HepG2 (cell line): ENCODE measurements around the gene LYST. TPM values are rescaled to one million over a fixed set of nuclear protein-coding genes. Genes with fewer than 3 reads are reported as not detected.

ENCODE experiments used
- CREM ChIP-seq, 2 experiments: sonication (generic) in 1 of 2; formaldehyde crosslinking in 1 of 2; IDR thresholded peaks; 2 replicates each; pipeline versions ENCODE4 v1.4.0 to v1.6.1; 2016 to 2020; ENCODE audit warnings: antibody characterized with exemption in 1 of 2, mild to moderate bottlenecking in 1 of 2, missing genetic modification reagents in 1 of 2
- HNF4A ChIP-seq: sonication (generic); formaldehyde crosslinking; IDR thresholded peaks from 2 replicates; pipeline ENCODE4 v1.4.0; 2020; ENCODE audit warnings: missing genetic modification reagents
- NFIC ChIP-seq: IDR thresholded peaks from 2 replicates; pipeline ENCODE4 v1.6.1; 2012; ENCODE audit warnings: mild to moderate bottlenecking, low read length, inconsistent platforms
- RFX1 ChIP-seq: fragments of 450-650 bp; IDR thresholded peaks from 2 replicates; pipeline ENCODE4 v1.6.1; 2017
- SALL1 ChIP-seq: sonication (generic); formaldehyde crosslinking; IDR thresholded peaks from 2 replicates; pipeline ENCODE4 v1.8.0; 2022; ENCODE audit warnings: mild to moderate bottlenecking, missing genetic modification reagents
- SAP130 ChIP-seq: IDR thresholded peaks from 2 replicates; pipeline ENCODE4 v1.6.1; 2016; ENCODE audit warnings: low read depth
- SOX13 ChIP-seq, 3 experiments: fragments of 450-650 bp in 1 of 3; sonication (generic) in 1 of 3; formaldehyde crosslinking in 1 of 3; IDR thresholded peaks in 2 of 3; conservative IDR thresholded peaks in 1 of 3; 2 replicates each; pipeline versions ENCODE4 v1.5.0 to v1.6.1; 2016 to 2020; ENCODE audit warnings: antibody characterized with exemption in 1 of 3, mild to moderate bottlenecking in 1 of 3, missing compliant biosample characterization in 1 of 3, missing genetic modification reagents in 1 of 3, moderate library complexity in 1 of 3
- SOX6 ChIP-seq, 2 experiments: fragments of 450-650 bp in 1 of 2; sonication (generic) in 1 of 2; formaldehyde crosslinking in 1 of 2; IDR thresholded peaks; 2 replicates each; pipeline versions ENCODE4 v1.4.0 to v1.6.1; 2017 to 2020; ENCODE audit warnings: antibody characterized with exemption in 1 of 2, mild to moderate bottlenecking in 1 of 2, missing genetic modification reagents in 1 of 2
- ZNF124 ChIP-seq: sonication (generic); formaldehyde crosslinking; IDR thresholded peaks from 2 replicates; pipeline ENCODE4 v1.4.0; 2020; ENCODE audit warnings: missing genetic modification reagents
- ZNF629 ChIP-seq: sonication (generic); formaldehyde crosslinking; conservative IDR thresholded peaks from 2 replicates; pipeline ENCODE4 v1.5.0; 2020; ENCODE audit warnings: missing genetic modification reagents
- ZNF687 ChIP-seq: sonication (generic); formaldehyde crosslinking; IDR thresholded peaks from 2 replicates; pipeline ENCODE4 v1.5.1; 2020; ENCODE audit warnings: mild to moderate bottlenecking, missing genetic modification reagents, moderate library complexity
- ZNF770 ChIP-seq: sonication (generic); formaldehyde crosslinking; IDR thresholded peaks from 2 replicates; pipeline ENCODE4 v1.5.0; 2020; ENCODE audit warnings: mild to moderate bottlenecking, missing genetic modification reagents
- polyA plus RNA-seq, 8 experiments: library from polyadenylated mRNA; depleted of rRNA in 3 of 8; stranded (reverse) in 7 of 8; unstranded in 1 of 8; fragments of >200 nt; fragmentation: Illumina TruSeq in 4 of 8; extraction: Trizol in 4 of 8; gene quantifications; 2 replicates each; pipeline versions ENCODE4 v1.2.1 to v1.2.3, GENCODE V29; 2011 to 2016; ENCODE audit warnings: low read depth in 4 of 8, missing spikeins in 1 of 8, mixed read lengths in 1 of 8; ENCODE audit not compliant: insufficient read depth in 1 of 8
- total RNA-seq, 5 experiments: library from RNA; depleted of rRNA; stranded (reverse); fragments of >200 nt; fragmentation: Illumina TruSeq; extraction: Trizol; gene quantifications; 2 replicates each; pipeline ENCODE4 v1.2.3, GENCODE V29; 2016; ENCODE audit warnings: low read depth in 1 of 5
- TF ChIP-seq, protein P1 (sequence below): sonication (generic); formaldehyde crosslinking; IDR thresholded peaks from 2 replicates; pipeline ENCODE4 v1.4.0; 2020; ENCODE audit warnings: mild to moderate bottlenecking, missing genetic modification reagents
- TF ChIP-seq, protein P2 (sequence below): IDR thresholded peaks from 2 replicates; pipeline ENCODE4 v1.6.1; 2012; ENCODE audit warnings: low read depth, low read length, improper control_type of control experiment

LYST gene
- total and polyA plus RNA-seq, 2 of the 13 experiments (the other 11 are each of a cell fraction or from before 2014, with no cell fraction given): 0.91 to 2.5 TPM

DNA sequence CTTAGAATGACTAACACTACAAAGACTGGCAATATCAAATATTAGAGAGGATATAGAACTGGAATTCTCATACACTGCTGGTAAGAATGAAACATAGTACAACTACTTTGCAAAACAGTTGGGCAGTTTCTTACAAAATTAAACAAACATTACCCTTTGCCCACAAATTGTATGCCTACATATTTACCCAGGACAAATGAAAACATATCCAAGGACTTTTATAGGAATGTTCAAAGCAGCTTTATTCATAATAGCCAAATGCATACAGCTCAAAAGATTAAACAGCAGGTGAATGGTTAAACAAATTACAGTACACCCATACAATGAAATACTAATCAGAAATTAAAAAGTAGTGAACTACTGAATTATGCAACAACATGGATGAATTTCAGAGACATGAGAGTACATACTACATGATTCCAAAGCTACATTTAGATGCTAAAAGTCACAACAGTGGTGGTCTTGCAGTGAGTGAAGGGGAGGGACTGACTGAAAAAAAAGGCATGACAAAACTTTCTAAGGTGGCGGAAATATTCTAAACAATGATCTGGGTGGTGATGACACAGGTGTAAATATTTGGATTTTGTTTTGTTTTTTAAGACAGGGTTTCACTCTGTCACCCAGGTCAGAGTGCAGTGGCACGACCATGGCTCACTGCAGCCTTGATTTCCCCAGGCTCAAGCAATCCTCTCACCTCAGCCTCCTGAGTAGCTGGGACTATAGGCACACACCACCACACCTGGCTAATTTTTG lies 40.4 kb downstream of the LYST start (continued):
- no peak for TF ChIP-seq ZNF687 (CRISPR knock-in tag)
- TF ChIP-seq ZNF770 (CRISPR knock-in tag): peak; percentile 54; the same call in 1 of the 2 replicates
- TF ChIP-seq ZNF629 (CRISPR knock-in tag): no peak
- peak; percentile 63; the same call in 1 of the 2 replicates for TF ChIP-seq SALL1 (CRISPR knock-in tag)
- TF ChIP-seq HNF4A (CRISPR knock-in tag): 0 out of 2 replicates have a peak, but pooled peaks have one; percentile 9
- TF ChIP-seq, protein P1, sequence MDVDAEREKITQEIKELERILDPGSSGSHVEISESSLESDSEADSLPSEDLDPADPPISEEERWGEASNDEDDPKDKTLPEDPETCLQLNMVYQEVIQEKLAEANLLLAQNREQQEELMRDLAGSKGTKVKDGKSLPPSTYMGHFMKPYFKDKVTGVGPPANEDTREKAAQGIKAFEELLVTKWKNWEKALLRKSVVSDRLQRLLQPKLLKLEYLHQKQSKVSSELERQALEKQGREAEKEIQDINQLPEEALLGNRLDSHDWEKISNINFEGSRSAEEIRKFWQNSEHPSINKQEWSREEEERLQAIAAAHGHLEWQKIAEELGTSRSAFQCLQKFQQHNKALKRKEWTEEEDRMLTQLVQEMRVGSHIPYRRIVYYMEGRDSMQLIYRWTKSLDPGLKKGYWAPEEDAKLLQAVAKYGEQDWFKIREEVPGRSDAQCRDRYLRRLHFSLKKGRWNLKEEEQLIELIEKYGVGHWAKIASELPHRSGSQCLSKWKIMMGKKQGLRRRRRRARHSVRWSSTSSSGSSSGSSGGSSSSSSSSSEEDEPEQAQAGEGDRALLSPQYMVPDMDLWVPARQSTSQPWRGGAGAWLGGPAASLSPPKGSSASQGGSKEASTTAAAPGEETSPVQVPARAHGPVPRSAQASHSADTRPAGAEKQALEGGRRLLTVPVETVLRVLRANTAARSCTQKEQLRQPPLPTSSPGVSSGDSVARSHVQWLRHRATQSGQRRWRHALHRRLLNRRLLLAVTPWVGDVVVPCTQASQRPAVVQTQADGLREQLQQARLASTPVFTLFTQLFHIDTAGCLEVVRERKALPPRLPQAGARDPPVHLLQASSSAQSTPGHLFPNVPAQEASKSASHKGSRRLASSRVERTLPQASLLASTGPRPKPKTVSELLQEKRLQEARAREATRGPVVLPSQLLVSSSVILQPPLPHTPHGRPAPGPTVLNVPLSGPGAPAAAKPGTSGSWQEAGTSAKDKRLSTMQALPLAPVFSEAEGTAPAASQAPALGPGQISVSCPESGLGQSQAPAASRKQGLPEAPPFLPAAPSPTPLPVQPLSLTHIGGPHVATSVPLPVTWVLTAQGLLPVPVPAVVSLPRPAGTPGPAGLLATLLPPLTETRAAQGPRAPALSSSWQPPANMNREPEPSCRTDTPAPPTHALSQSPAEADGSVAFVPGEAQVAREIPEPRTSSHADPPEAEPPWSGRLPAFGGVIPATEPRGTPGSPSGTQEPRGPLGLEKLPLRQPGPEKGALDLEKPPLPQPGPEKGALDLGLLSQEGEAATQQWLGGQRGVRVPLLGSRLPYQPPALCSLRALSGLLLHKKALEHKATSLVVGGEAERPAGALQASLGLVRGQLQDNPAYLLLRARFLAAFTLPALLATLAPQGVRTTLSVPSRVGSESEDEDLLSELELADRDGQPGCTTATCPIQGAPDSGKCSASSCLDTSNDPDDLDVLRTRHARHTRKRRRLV (CRISPR knock-in tag): no peak
- no peak for TF ChIP-seq SOX13 (IDR thresholded peaks at IDR 0.05)
- peak in 1 of 2 experiments; percentile 61; a peak in 2 of 4 replicates for TF ChIP-seq SOX13 (CRISPR knock-in tag; conservative IDR thresholded peaks at IDR 0.05 in 1 of 2, IDR thresholded peaks at IDR 0.05 in 1 of 2)
- TF ChIP-seq RFX1: no peak
- peak; percentile 40; the same call in 1 of the 2 replicates for TF ChIP-seq CREM (IDR thresholded peaks at IDR 0.05)
- no peak for TF ChIP-seq CREM (CRISPR knock-in tag; IDR thresholded peaks at IDR 0.05)
- TF ChIP-seq, protein P2, sequence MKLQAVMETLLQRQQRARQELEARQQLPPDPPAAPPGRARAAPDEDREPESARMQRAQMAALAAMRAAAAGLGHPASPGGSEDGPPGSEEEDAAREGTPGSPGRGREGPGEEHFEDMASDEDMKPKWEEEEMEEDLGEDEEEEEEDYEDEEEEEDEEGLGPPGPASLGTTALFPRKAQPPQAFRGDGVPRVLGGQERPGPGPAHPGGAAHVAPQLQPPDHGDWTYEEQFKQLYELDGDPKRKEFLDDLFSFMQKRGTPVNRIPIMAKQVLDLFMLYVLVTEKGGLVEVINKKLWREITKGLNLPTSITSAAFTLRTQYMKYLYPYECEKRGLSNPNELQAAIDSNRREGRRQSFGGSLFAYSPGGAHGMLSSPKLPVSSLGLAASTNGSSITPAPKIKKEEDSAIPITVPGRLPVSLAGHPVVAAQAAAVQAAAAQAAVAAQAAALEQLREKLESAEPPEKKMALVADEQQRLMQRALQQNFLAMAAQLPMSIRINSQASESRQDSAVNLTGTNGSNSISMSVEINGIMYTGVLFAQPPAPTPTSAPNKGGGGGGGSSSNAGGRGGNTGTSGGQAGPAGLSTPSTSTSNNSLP: peak; percentile 90
- no peak for TF ChIP-seq ZNF124 (CRISPR knock-in tag)
- TF ChIP-seq NFIC: 0 out of 2 replicates have a peak, but pooled peaks have one; percentile 58
- no peak for TF ChIP-seq SOX6 (IDR thresholded peaks at IDR 0.05)
- peak; percentile 82 for TF ChIP-seq SOX6 (CRISPR knock-in tag; IDR thresholded peaks at IDR 0.05)
- peak; percentile 25; the same call in 1 of the 2 replicates for TF ChIP-seq SAP130
